ENCODE results near the gene PRSS37.
"Not testable (repeated sequence)": the region's sequence is repeated elsewhere in the genome, so short reads cannot be mapped to it uniquely, and the experiment has no call there.

The PRSS37 gene, protein sequence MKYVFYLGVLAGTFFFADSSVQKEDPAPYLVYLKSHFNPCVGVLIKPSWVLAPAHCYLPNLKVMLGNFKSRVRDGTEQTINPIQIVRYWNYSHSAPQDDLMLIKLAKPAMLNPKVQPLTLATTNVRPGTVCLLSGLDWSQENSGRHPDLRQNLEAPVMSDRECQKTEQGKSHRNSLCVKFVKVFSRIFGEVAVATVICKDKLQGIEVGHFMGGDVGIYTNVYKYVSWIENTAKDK

DNA sequence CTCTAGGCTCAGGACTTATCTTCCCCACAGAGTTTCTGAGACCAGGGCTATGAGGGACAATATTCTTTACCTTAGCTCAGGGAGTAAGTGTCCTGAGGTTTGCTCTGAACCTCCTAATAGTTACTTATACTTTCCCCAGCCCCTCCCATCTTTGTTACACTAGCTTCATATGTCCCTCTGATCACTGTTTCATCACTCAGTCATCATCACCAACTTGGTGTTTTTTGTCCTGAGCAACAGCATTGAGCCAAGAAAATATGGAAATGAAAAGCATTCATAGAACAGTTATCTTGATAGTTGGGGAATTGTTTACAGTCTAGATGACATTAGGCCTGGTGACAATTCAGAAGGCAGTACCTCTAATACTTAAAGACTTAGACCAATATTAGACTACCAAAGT lies at the start of gene PRSS37:
Gene PRSS37 (minus strand): TSS at position 101 of the 400 bp plus-strand sequence. CDS start 436 bp downstream, outside the sequence.
- DNase-seq = no peak

DNA sequence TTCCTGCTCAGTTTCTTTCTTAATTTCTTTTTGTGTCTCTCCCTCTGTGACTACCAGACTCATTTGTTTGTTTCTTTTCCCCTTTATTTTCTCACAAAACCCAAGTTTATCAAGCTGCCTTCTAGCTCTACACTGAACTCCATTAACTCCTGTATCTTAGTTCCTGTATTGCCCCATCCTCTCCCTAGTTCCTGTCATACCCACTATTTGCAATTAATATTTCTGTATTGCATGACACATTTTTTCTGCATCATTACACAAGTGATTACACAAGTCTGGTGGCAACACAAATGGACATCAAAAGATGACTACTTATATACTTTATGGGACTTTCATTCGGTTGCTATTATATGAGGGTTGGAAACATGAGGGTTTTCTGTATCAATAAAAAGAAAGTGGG lies 48.0 kb upstream of the PRSS37 start:
- no peak for DNase-seq

DNA sequence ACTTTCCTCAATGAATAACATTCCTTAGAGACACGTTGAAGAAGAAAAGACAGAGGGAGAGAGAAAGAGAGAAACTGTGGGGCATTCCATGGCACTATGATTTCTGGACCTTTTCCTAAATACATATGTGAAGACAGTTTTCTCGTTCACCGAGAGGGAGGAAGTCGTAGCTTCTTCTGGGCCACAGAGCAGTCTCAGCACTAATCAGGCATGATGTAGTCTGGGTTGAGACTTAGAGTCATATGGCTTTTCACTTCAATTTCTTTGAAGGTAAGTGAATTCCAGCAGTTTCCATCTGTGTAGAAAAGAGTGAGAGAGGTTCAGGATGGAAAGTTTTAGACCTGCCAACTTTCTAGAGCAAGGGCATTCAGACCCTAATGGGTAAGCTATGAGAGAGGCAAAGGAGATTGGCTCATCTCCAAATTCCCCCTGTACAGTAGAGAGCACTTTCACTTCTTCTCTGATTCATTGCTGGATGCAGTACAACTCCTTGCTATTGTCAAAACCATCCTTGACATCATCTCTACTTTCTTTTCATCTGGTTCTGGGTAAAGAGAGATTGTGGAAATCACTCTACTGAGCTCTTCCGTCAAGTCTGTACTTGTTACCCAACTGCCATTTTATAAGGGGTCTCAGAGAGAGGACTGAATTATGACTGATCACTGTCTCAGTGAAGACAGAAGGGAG lies 43.4 kb upstream of the PRSS37 start:
- DNase-seq = no peak

DNA sequence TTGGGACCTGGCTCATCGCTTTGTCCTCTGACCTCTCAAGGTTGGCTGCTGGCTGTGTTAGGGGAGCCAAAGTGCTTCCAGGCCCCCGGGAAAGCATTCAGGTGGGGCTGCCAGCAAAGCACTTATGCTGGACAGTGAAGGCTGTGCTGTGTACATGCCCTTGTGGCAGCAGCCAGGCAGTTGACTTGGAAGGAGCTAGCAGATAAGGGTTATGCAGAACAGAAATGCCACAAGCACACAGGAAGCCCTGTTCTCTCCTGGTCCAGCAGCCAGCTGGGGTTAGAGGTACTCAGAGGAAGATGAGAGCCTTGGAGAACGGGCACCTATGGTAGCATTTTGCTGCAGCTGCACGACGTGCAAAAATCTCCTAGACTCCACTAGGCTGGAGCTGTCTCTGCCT lies 39.7 kb upstream of the PRSS37 start:
- DNase-seq = no peak

DNA sequence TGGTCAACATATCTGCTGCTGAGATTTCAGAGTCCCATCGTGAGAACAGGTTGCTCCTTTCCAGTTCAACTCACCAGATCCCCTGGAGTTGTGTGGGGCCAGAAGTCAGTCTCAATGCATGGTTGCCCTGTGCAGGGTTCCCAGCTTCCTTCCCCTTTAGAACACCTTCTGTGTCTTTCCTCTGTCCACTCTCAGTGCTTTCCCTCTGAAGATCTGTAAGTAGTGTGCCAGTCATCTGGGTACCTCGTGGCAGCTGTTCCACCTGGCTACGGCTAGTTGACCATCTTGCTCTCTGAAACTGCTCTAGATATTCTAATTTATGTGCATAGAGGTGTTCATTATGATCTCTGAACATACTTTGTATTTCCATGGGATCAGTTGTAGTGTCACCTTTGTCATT lies 36.1 kb upstream of the PRSS37 start:
- no peak for DNase-seq

DNA sequence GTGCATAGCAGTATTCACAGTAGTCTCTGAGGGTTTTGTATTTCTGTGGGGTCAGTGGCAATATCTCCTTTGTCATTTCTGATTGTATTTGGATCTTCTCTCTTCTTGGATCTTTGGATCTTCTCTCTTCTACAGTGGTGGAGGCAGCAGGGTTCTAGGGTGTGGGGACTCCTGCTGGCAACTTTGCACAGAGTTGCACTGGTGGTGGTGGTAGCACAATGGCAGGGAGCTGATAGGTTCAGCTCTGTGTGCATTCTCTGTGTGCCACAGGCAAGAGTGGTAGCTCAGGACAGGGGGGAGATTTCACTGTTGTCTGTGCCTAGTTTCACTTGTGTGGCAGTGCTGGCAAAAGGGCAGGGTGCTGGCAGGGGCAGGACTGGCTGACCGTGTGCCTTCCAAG lies 35.1 kb upstream of the PRSS37 start:
- DNase-seq = no peak

DNA sequence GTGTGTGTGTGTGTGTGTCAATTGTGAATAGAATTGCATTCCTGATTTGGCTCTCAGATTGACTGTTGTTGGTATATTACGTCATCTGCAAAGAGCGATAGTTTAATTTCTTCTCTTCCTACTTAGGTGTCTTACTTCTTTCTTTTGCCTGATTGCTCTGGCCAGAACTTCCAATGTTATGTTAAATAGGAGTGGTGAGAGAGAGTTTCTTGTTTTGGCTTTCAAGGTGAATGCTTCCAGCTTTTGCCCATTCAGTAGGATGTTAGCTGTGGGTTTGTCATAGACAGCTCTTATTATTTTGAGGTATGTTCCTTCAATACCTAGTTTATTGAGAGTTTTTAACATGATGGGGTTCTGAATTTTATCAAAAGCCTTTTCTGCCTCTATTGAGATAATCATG lies 34.2 kb upstream of the PRSS37 start:
- DNase-seq = no peak

DNA sequence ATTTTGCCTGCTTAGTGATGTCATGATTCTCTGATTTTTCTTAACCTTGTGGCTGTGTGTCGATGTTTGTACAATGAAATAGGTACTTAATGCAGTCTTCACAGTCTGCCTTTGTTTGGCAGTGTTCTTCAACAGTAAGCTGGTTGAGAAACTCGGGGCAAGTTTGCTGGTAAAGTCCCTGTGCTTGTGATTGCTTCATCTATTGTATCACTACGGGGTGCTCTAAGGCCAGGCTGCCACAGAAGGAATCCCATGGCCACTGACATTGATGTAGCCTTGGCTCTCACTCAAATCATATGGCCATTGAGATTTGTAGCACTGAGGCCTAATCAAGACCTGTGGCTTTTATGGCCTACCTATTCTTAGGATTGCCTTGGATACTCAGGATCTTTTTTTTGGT lies 33.5 kb upstream of the PRSS37 start:
- peak; percentile 19 for DNase-seq

DNA sequence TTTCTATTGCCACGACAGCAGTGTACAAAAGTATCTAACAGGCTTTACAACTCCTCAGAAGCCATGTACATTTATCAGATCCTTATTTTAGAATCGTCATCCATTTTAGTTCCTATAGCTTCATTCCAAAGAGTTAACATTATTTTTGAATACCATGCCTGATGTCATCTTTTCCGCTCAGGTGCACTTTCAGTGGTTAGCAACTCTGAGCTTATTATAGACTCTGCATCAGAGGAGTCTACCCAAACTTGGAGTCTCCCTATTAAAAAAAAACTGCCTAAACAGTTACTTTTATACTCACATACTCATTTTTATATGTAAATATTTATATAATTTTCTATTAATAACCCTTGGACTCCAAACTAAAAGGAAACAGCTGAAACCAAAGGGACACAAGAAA lies 31.6 kb upstream of the PRSS37 start:
- no peak for DNase-seq

DNA sequence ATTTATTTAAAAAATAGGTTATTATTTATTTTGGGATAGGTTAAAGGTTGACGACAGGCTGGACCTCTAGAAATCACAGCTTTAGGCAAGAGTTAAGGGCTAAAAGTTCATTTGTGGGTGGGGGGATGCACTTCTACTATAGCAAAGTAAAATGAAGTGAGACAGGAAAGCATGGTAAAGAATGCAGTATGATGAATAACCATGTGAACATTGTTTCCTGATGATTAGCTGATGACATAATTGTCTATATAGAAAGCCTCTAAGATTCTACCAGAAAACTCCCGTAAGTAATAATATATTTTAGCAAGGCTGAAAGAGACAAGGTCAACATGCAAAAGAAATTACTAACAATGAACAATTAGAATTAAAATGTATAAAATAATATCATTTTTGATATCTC lies 25.7 kb upstream of the PRSS37 start:
- no peak for DNase-seq

DNA sequence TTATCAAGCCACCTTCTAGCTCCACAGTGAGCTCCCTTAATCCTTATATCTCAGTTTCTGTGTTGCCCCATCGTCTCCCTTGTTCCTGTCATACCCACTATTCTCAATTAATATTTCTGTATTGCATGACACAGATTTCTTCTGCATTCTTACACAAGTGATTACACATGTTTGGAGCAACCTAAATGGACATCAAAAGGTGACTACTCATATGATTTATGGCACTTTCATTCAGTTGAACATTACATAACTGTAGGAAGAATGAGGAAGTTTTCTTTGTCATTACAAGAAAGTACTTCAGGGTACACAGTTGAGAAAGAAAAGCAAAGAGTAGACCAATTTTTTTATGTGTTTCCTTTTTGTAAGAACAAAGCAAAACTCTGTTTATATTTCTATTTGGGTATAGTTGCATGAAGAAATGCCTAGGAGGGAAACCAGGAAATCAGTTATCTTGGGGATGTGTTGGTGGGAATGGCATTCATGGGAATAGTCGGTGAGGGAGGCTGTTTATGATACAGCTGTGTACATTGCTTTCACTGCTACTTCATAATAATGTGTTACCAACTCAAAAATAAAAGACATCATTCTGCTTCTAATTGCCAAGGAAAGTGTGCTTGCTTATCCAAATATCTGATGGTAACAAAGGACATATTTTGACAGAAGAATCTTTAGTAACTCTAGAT lies 23.6 kb upstream of the PRSS37 start:
- peak; percentile 66 for DNase-seq

DNA sequence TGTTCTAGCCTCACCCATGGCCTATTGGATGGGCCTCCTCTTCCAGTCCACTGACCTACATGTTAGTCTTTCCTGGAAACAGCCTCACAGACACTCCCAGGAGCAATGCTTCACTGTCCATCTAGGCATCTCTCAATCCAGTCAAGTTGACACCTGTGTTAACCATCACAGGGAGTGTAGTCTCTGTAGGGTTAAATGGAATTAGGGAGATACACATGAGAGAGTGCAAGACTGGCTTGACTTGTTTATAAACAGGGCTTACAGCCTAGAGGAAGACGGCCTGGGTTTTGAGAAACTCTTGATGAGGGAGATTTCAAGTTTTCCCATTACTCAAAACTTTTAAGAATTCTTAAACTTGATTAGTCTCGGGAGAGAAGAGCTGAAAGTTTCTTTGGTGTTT lies 18.9 kb upstream of the PRSS37 start:
- DNase-seq = no peak

DNA sequence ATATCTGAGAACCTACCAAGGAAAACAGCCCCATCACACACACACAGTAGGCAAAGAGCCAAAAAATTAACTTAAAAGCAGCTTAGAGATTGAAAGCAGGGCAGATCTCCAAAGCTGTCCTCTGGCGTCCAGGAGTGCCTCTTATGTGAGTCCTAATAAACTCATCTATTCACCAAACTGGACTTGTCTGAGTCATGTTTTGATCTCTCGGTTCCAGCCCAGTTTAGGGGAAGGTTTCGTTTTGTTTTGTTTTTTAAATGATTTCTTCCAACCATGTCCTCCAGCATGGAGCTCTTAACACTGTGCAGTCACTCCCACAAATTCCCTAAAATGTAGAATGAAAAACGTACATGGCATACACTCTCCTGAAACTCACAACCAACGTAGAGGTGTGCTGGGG lies 6.7 kb upstream of the PRSS37 start:
- no peak for DNase-seq

DNA sequence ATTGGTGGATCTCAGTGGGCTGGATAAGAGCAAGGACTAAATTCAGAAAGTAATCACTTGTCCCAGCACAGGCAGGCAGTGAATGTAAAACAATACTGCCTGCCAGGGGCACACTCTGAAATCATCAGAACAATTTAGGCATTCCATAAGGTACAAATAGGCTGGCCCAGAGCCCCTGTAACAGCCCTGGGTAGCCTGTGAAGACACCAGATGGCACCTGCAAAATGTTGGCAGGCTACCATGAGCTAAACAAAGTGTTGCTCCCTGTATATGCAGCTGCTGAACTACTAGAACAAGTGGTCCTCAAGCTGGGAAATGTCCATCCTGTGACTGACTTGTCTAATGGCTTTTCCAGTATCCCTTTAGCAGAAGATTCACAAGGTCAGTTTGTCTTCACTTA lies 3.0 kb upstream of the PRSS37 start:
- no peak for DNase-seq

DNA sequence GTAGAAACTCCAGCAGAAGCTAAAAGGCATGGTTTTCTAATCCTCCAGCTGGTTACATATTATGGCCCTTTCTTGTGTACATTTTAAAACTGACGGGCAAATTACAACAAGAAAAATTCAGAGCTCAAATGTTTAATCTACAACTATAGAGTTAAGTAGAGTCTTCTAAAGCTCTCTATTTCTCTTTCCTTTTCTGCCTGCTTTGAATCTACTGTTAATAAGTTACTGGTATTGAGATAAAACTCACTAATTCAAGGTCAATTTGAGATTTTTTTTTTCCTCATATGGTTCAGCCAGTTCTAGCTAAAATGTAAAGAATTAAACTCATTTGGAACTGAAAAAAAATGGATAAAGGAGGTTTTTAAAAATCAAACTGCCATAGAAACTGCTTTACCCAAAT lies 1.6 kb upstream of the PRSS37 start:
- DNase-seq = no peak

DNA sequence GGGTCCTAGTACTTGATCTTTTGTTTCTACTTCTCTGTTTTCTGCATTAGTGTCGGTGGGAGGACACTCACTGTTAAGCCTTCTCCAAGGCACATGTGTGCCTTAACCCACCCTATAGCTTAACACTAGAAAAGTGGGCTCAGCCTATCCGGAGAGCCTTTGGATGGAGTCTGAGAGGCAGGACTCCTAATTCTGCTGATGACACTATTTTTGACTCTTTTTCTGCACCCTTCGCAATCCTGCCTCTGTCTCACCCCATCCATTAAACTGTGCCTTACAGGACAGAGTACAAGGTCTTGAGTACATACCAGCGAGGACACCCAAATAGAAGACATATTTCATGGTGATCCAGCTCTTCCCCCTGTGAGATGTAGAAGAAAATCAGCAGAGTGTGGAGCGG lies 577 bp downstream of the PRSS37 start:
- DNase-seq = no peak

DNA sequence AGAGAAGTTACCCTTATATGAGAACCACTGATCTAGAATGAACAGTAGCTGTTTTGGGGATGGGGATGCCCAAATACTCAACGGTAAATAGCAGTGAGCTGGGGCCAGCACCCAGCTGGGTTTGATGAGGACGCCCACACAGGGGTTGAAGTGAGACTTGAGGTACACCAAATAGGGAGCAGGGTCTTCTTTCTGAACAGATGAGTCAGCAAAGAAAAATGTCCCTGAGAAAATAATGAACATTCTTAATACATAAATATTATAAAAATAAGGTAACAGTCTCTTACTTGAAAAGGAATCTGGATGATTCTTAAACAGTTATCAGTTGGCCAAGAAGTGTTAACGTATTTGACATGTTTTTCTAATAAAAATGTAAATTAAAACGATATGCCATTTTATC lies 2.0 kb downstream of the PRSS37 start:
- no peak for DNase-seq

DNA sequence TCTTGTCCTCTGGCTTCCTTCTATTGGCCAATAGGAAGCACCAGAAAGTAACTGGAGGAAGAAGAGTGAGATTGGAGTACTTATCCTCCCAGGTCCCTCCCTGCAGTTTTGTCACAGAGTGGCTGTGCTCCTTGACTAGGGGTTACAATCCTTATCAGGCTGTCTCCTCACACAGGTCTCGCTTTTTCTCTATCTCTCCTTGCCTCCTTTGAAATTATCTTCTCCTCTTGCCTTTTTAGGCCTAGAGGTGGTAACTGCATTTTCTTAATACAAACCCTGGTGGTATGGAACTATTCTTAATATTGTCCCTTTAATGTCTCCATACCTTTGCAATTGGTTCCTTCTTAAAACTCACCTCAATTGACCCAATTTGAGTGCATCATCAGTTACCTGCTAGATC lies 2.7 kb downstream of the PRSS37 start:
- no peak for DNase-seq

DNA sequence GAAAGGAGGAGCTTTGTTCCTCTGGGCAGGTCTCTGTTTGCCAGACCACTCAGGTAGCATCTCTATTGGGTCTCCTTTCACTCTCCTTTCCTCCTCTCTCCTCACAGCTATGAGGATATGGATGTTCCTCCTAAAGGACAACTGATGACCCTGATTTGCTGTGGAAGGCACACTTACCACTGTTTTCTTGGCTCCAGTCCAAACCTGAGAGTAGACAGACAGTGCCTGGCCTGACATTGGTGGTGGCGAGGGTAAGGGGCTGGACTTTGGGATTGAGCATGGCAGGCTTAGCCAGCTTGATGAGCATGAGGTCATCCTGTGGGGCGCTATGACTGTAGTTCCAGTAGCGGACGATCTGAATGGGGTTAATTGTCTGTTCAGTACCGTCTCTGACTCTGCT lies 3.6 kb downstream of the PRSS37 start:
- no peak for DNase-seq

DNA sequence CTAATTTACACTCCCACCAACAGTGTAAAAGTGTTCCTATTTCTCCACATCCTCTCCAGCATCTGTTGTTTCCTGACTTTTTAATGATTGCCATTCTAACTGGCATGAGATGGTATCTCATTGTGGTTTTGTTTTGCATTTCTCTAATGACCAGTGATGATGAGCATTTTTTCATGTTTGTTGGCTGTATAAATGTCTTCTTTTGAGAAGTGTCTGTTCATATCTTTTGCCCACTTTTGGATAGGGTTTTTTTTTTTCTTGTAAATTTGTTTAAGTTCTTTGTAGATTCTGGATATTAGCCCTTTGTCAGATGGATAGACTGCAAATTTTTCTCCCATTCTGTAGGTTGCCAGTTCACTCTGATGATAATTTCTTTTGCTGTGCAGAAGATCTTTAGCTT lies 18.9 kb downstream of the PRSS37 start:
- DNase-seq = not testable (repeated sequence)

DNA sequence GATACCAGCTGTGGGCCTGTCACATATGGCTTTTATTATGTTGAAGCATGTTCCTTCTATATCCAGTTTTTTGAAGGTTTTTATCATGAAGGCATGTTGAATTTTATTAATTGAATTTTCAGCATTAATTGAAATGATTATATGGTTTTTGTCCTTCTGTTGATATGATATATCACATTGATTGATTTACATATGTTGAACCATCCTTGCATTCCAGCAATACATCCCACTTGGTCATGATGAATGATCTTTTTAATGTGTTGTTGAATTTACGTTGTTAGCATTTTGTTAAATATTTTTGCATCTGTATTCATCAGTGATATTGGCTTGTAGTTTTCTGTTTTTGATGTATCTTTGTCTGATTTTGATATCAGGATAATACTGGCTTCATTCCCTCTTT lies 21.2 kb downstream of the PRSS37 start:
- no peak for DNase-seq

DNA sequence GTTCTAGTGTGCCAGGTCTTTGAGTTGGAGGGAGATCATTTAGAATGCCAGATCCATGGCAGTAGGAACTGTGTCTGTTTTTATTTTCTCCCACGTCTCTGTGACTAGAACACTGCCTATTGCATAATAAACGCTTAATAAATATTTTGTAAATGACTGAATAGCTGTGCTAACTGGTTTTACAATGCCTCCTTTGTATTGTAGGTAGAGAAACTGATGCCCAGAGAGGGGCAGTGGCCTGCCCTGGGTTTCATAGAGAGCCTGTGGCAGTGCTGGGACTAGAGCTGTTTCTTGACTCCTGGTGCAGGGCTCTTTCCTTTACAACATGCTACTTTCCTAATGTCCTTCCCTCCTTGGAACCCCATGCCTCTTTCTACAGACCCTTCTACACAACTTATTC lies 48.8 kb downstream of the PRSS37 start:
- DNase-seq = no peak

DNA sequence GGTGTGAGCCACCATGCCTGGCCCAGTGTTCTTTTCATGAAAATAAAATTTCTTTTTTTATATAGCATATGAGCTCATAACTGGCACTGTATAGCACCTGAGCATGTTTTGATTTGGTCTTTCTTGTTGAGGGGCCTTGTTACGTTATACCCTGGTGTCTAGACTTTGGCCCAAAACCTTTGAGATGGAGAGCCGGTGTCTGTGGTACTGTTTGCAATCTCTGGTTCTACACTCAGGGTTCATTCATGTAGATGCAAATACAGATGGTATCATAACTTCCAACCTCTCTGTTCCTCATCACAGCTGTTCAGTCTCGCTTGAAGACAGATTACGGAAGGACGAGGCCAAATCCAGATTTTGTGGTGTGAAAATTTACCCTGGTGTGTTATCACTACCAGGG lies 51.4 kb downstream of the PRSS37 start, which contains the start of gene TAS2R5:
Gene TAS2R5 (plus strand): TSS at position 301 of the 400 bp plus-strand sequence. CDS start 145 bp downstream, outside the sequence.
- no peak for DNase-seq

DNA sequence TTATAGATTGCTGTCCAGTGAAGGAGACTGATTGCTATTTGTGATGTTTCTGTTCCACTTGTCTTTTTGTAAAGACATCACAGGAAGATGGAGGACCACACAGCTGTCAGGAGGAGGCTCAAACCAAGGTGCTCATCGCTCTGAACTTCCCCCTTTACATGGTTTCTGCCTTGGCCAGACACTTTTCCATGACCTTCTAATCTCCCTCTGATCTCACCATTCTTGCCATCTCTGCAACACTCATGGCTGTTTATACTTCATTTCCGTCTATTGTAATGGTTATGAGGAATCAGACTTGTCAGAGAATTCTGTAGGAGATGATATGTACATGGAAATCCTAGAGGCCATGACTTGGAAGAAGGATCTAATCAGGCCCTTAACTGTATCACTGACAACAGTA lies 53.0 kb downstream of the PRSS37 start:
- no peak for DNase-seq

Measured in GF-D8 (cell line).